IPS-18a (cell line): ENCODE results near the gene TNFRSF12A.
A peak's percentile ranks its signal among the peaks of the same experiment; 100 is the strongest.

Experiments used
- H3K27ac ChIP-seq: one replicate; pipeline ENCODE4 v1.5.1; 2013; ENCODE audit warnings: low read length
- H3K27me3 ChIP-seq: one replicate; pipeline ENCODE4 v1.6.1; 2013; ENCODE audit warnings: mild to moderate bottlenecking, low read length; ENCODE audit not compliant: control insufficient read depth, insufficient read depth
- H3K36me3 ChIP-seq: one replicate; pipeline ENCODE4 v1.6.1; 2013; ENCODE audit warnings: low read depth, low read length; ENCODE audit not compliant: control insufficient read depth
- H3K4me1 ChIP-seq: one replicate; pipeline ENCODE4 v1.6.1; 2013; ENCODE audit warnings: low read depth, low read length; ENCODE audit not compliant: control insufficient read depth
- H3K4me3 ChIP-seq: one replicate; pipeline ENCODE4 v1.5.1; 2013; ENCODE audit warnings: low read length
- H3K9ac ChIP-seq: one replicate; pipeline ENCODE4 v1.6.1; 2013; ENCODE audit warnings: mild to moderate bottlenecking, low read length, moderate library complexity
- H3K9me3 ChIP-seq: one replicate; pipeline ENCODE4 v1.6.1; 2013; ENCODE audit warnings: low read depth, low read length; ENCODE audit not compliant: control insufficient read depth

TNFRSF12A gene

DNA sequence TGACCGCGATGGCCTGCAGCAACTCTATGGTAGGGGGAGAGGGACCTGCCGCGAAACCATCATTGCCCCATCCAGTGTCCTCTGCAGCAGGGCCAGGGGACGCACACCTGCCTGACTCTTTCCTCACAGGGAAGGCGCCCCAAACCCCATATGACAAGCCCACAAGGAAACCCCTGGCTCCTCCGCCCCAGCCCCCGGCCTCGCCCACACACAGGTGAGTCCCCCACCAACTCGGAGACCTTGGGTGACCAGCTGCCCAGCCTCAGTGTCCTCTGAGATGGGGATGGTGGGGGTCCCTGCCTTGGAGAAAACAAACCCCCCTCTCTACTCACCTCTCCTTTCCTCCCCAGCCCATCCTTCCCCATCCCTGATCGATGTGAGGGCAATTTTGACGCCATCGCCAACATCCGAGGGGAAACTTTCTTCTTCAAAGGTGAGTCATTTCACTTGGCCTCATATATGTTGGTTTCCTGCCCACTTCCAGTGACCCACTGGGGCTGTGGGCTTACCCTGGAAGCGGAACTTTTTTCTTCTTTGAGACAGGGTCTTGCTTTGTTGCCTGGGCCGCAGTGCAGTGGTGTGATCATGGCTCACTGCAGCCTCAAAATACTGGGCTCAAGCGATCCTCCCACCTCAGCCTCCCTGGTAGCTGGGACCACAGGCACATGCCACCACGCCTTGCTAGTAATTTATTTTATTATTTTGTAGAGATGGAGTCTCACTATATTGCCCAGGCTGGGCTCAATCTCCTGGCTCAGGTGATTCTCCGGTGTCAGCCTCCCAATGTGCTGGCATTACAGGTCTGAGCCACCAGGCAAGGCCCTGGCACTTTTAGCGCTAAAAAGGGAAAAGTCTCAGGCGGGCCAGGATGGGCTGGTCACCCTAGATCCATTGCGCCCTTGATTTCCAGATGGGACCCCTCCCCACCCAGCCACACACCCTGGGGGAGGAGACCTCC is 37.3 kb downstream of the TNFRSF12A start:
- Histone ChIP-seq H3K27ac (no peak overlapping the region), H3K9ac (no peak overlapping the region)

GRCh38 chr16:3058139-3059030 is 38.2 kb downstream of the TNFRSF12A start:
- no peak overlapping the region for H3K27ac ChIP-seq
- no peaks in the 10 kb centered on the region for H3K36me3 ChIP-seq
- peak overlapping the region; percentile 54 for H3K9ac ChIP-seq
- H3K4me3 ChIP-seq: peak overlapping the region; percentile 69
- peaks cover 8% of the 10 kb centered on the region for H3K27me3 ChIP-seq
- H3K4me1 ChIP-seq: peaks cover 4% of the 10 kb centered on the region
- no peaks in the 10 kb centered on the region for H3K9me3 ChIP-seq

More for the DNA sequence above, 37.3 kb downstream of the TNFRSF12A start:
- Histone ChIP-seq H3K9me3 (no peaks in the 10 kb centered on the region), H3K4me1 (peaks cover 4% of the 10 kb centered on the region), H3K4me3 (peak overlapping the region; percentile 69), H3K36me3 (no peaks in the 10 kb centered on the region), H3K27me3 (peaks cover 8% of the 10 kb centered on the region)

- no peaks in the 10 kb centered on the region for H3K9me3 ChIP-seq
- no peaks in the 10 kb centered on the region for H3K36me3 ChIP-seq
- peak overlapping the region; percentile 69 for H3K4me3 ChIP-seq
- peaks cover 8% of the 10 kb centered on the region for H3K27me3 ChIP-seq
- peak overlapping the region; percentile 54 for H3K9ac ChIP-seq
- H3K27ac ChIP-seq: no peak overlapping the region
- H3K4me1 ChIP-seq: peaks cover 9% of the 10 kb centered on the region
These were observed 39.0 kb downstream of the TNFRSF12A start for GRCh38 chr16:3059041-3059722.

DNA sequence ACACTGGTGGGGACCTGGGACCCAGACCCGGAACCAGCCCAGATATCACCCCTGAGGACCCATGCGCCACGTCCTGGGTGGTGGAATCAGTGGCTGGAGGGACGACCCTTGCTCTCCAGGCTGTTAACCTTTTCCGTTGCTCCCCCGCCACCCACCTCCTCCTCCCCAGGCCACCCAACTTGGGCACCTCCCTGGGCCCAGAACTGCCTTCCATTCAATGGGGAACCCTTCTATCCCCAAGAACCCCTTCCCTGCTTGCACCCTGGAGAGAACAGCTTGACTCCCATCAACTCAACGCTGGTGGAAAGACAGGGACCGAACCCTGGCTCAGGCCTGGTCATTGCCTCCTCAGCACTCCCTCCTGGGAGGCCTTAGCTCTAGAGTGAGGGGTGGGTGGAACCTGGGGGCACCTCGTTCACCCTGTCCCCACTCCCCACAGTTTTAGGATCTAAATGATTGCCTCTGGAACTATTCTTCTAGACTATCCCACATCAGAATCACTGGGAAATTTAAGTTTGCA is 39.6 kb downstream of the TNFRSF12A start:
- Histone ChIP-seq H3K36me3 (no peaks in the 10 kb centered on the region), H3K4me1 (peaks cover 9% of the 10 kb centered on the region), H3K9ac (no peak overlapping the region), H3K27ac (no peak overlapping the region), H3K9me3 (no peaks in the 10 kb centered on the region), H3K27me3 (peaks cover 8% of the 10 kb centered on the region), H3K4me3 (peak overlapping the region; percentile 53)

- Histone ChIP-seq H3K4me3 (no peak overlapping the region), H3K9ac (no peak overlapping the region), H3K27me3 (peaks cover 8% of the 10 kb centered on the region), H3K4me1 (peaks cover 7% of the 10 kb centered on the region), H3K36me3 (no peaks in the 10 kb centered on the region), H3K9me3 (no peaks in the 10 kb centered on the region), H3K27ac (no peak overlapping the region)
These were observed 40.4 kb downstream of the TNFRSF12A start for GRCh38 chr16:3060339-3061127.

DNA sequence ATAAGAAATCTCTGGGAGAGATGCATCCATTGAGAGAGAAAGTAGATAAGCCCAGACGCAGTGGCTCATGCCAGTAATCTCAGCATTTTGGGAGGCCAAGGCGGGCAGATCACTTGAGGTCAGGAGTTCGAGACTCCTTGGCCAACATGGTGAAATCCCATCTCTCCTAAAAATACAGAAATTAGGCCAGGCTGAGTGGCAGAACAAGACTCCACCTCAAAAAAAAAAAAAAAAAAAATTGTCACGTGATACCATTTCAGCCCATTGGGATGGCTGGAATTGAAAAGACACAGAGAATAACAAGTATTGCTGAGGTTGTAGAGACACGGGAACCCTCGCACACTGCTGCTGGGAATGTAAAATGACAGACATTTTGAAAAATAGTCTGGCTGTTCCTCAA is 42.4 kb downstream of the TNFRSF12A start:
- H3K4me3 ChIP-seq: no peak overlapping the region
- no peaks in the 10 kb centered on the region for H3K9me3 ChIP-seq
- no peak overlapping the region for H3K27ac ChIP-seq
- no peak overlapping the region for H3K9ac ChIP-seq
- peaks cover 5% of the 10 kb centered on the region for H3K4me1 ChIP-seq
- no peaks in the 10 kb centered on the region for H3K36me3 ChIP-seq
- H3K27me3 ChIP-seq: peaks cover 6% of the 10 kb centered on the region

DNA sequence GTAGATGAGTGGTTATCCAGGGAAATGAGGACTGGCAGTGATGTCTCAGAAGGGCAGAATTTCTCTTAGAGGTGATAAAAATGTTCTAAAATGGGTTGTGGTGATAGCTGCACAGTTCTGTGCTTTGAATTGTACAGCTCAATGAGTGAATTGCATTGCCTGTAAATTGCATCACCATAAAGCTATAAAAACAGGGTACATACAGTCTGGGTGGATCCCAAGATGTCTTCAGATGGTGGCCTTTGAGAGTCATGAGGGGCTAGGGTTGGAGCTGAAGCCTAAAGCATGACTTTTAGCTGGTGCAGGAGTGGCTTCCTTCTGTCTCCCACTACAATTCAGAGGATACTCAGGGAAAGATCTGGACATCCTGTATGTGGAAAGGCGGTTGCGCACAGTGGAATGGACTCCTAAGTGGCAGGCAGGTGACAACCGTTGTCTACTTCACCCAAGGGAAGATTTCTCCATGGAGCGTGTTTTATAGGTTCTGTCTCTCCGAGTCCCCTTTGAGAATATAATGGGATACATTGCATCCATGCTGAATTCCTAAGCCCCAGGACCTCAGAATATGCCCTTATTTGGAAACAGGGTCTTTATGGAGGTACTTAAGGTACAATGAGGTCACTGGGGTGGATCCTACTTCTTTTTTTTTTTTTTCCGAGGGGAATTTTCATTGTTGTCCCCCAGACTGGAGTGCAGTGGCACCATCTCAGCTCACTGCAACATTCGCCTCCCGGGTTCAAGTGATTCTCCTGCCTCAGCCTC is 43.6 kb downstream of the TNFRSF12A start:
- Histone ChIP-seq H3K27ac (no peak overlapping the region), H3K9me3 (no peaks in the 10 kb centered on the region), H3K4me3 (no peak overlapping the region), H3K36me3 (no peaks in the 10 kb centered on the region), H3K9ac (no peak overlapping the region), H3K4me1 (peaks cover 5% of the 10 kb centered on the region), H3K27me3 (no peaks in the 10 kb centered on the region)

- Histone ChIP-seq H3K4me3 (no peak within 1 kb of the TSS), H3K36me3 (no peaks in the 10 kb centered on the region), H3K9me3 (no peaks in the 10 kb centered on the region), H3K27ac (no peak within 1 kb of the TSS), H3K4me1 (peaks cover 5% of the 10 kb centered on the region), H3K9ac (no peak within 1 kb of the TSS), H3K27me3 (no peaks in the 10 kb centered on the region)
These were observed 45.0 kb downstream of the TNFRSF12A start, which contains the start of gene IL32 for GRCh38 chr16:3065069-3065741. TSS of gene IL32 (plus strand) at chr16:3065640. CDS start at chr16:3065812, 172 bp downstream.

DNA sequence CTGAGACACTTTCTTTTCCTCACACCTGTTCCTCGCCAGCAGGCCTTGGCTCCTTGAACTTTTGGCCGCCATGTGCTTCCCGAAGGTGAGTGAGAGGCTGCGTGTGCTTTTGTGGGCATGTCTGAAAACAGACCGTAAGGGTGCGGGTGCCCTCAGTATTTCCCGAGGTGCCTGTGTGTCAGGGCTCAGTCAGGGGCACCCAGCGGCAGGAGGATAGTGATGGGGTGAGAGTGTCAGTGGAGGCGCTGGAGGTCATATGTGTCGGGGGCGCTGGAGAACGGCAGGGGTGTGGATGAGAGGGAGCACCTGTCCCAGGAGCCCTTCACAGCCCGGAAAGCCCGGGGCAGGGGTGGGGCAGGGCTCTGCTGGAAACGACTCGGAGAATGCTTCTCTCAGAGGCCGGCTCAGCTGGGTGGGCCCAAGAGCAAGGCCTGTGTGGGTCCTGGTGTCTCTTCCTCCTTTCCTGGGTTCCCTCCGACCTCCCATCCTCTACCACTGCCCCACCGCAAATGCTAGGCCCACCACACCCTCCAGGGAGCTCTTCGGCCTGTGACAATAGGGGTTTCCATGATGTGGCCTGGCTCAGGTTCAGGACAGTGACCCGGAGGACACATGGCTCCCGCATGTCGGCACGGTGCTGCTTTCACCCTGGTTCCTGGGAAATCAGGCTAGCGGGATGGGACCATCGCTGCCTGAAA is 45.7 kb downstream of the TNFRSF12A start:
- no peaks in the 10 kb centered on the region for H3K27me3 ChIP-seq
- H3K9me3 ChIP-seq: no peaks in the 10 kb centered on the region
- no peak overlapping the region for H3K27ac ChIP-seq
- no peak overlapping the region for H3K9ac ChIP-seq
- peaks cover 5% of the 10 kb centered on the region for H3K4me1 ChIP-seq
- H3K4me3 ChIP-seq: no peak overlapping the region
- no peaks in the 10 kb centered on the region for H3K36me3 ChIP-seq
